GM12874 (cell line): ENCODE data around the gene SYNE2.
A peak's percentile ranks its signal among the peaks of the same experiment; 100 is the strongest.

Experiments
- TF ChIP-seq, protein P1 (sequence below): IDR thresholded peaks from 2 replicates; pipeline ENCODE4 v1.5.1; 2011; ENCODE audit warnings: low read depth, mild to moderate bottlenecking, control low read depth, low read length, moderate library complexity; ENCODE audit not compliant: insufficient read depth

Gene SYNE2

DNA sequence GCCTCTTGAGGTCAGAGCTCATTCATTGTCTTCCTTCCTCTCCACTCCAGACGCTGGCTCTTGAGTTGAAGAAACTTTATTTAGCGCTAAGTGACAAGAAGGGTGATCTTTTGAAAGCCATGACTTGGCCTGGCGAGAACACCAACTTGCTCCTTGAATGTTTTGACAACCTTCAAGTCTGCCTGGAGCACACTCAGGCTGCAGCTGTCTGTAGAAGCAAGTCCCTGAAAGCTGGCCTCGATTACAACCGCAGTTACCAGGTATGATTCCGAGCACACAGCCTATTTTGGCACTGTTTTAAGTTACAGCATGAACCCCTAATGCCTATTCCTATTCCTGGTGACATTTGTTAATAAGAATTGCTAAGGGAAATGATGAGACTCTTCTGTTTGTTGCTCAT is 273.7 kb downstream of the SYNE2 start:
- TF ChIP-seq, protein P1, sequence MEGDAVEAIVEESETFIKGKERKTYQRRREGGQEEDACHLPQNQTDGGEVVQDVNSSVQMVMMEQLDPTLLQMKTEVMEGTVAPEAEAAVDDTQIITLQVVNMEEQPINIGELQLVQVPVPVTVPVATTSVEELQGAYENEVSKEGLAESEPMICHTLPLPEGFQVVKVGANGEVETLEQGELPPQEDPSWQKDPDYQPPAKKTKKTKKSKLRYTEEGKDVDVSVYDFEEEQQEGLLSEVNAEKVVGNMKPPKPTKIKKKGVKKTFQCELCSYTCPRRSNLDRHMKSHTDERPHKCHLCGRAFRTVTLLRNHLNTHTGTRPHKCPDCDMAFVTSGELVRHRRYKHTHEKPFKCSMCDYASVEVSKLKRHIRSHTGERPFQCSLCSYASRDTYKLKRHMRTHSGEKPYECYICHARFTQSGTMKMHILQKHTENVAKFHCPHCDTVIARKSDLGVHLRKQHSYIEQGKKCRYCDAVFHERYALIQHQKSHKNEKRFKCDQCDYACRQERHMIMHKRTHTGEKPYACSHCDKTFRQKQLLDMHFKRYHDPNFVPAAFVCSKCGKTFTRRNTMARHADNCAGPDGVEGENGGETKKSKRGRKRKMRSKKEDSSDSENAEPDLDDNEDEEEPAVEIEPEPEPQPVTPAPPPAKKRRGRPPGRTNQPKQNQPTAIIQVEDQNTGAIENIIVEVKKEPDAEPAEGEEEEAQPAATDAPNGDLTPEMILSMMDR, result no peak

DNA sequence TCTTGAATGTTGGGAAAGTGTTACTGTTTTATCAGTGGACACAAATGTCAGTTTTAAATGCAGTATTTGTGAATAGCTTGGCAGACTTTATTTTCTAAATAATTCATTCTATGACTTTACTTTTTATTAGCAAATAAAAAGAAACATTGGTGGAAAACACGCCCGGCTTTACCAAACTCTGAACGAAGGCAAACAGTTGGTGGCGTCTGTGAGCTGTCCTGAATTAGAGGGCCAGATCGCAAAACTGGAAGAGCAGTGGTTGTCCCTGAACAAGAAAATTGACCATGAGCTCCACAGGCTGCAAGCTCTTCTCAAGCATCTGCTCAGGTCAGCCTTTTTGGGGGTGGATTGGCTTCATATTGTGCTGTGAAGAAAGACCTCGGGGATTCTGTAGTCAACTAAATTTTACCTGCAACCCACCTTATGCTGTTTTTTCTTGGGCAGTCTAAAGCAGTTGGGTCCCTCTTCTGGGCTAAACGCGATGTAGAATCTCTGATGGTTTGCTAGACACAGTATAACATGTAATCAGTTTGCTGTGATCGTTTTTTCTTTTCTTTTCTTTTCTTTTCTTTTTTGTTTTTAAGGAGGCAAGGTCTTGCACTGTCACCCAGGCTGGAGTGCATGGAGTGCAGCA is 285.0 kb downstream of the SYNE2 start:
- TF ChIP-seq, protein P1, result peak; percentile 45

DNA sequence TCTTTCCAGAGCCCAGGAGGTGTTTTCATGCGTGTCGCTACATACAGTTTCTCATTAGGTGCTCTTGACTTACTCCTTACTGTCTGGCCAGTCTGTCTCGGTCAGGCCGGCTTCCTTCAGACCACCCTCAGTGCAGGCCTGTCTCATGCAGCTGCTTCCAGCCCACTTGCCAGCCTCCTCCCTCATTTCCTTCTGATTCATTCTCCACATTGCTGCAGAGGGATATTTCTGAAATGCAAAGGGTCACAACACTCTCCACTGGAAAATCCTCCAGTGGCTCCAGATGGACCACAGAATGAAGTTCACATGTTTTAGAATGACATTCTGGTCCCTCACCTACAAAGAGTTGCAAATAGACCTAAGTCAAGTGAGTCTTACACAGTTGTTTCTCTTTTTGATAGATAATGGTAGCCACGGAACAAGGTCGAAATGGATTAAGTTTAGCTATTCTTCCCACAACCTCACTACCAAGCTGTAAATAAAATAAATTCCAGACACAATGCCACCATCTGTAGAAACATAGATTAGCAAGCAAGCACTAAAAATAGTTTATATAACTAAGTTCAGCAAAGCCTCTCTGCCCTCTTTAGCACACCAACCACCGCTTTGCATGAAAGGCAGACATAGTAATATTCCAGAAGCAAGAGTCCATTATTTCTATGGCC is 294.5 kb downstream of the SYNE2 start:
- TF ChIP-seq, protein P1, result no peak

DNA sequence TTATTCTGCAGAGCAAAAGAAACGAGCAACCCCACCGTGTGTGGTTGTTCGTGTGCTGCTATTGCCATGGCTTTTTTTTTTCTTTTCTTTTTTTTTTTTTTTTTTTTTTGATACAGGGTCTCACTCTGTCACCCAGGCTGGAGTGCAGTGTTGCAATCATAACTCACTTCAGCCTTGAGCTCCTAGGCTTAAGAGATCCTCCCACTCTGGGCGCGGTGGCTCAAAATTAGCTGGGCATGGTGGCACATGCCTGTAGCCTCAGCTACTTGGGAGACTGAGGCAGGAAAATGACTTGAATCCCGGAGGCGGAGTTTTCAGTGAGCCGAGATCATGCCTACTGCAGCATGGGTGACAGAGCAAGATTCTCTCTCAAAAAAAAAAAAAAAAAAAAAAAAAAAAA is 297.1 kb downstream of the SYNE2 start:
- TF ChIP-seq, protein P1, result no peak

DNA sequence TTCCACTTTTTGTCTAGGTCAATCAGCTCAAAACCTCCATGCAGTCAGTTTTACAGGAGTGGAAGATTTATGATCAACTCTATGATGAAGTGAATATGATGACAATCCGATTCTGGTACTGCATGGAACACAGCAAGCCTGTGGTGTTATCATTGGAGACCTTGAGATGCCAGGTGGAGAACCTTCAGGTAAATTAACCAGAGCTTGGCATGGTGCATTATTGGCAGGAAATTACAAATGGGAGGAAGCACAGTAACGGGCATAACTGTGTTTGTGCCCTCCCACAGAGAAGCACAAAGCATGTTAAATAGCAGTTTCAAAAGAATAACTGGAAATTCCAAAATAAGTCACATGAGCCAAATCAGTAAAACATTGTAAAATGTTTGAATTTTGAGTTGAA is 305.8 kb downstream of the SYNE2 start:
- TF ChIP-seq, protein P1, result no peak

DNA sequence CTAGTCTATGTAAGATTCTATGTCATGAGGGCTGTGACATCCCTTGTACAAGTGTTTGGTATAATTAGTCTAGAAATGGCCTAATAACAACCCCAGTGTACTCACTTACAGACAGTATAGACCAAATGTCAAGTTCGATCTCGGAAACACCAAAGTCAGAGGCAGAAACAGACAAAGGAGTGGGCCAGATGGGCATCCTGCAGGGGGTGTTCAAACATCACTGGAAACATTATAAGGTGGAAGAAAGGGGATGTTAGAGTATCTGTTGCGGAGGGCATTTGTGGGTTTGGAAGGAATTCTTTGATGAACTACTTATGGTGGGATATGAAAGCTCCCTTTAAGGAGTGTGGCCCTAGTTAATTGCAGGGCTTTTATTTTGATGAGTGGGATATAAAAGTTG is 306.8 kb downstream of the SYNE2 start:
- TF ChIP-seq, protein P1, result no peak

DNA sequence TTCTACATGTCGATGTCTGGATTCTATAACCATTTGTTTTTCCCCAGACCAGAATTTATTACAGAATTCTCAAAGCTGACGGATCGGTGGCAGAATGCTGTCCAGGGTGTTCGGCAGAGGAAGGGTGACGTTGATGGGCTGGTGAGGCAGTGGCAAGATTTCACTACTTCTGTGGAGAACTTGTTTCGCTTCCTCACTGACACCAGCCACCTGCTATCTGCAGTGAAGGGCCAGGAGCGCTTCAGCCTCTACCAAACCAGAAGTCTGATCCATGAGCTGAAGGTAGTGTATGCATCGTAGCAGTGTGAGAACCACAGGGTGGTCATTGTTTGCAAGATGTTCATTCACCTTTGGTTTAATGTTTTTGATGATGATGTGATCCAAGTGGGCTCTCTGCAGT is 317.4 kb downstream of the SYNE2 start:
- TF ChIP-seq, protein P1, result no peak
